ENCODE measurements around the gene C5orf15. TPM values are rescaled to one million over a fixed set of nuclear protein-coding genes. Genes with fewer than 3 reads are reported as not detected.

The C5orf15 gene
- total and polyA plus RNA-seq, 9 of the 15 experiments (the other 6 are each of a cell fraction or from before 2014, with no cell fraction given), result 23.3 to 50.7 (median 35.5) TPM

- Histone ChIP-seq H3K9ac (ENCODE audit: insufficient read depth in 1 of 2, low read depth in 2 of 2, low read length in 2 of 2) (no peak overlapping the region), H3K4me2 (ENCODE audit: insufficient read depth, low read length) (peak overlapping the region; percentile 49), H3K9me1 (ENCODE audit: control insufficient read depth, insufficient read depth, low read length) (peaks cover 3% of the 10 kb centered on the region), H3K27ac (ENCODE audit: extremely low read depth, low read depth, low read length) (no peak overlapping the region), H3K9me3 (replicated peaks; ENCODE audit: control insufficient read depth, insufficient read depth, low read depth, low read length) (no peaks in the 10 kb centered on the region), H3K27me3 (ENCODE audit: control insufficient read depth in 2 of 2, insufficient read depth in 2 of 2, low read length in 2 of 2) (peaks cover 6 to 11% of the 10 kb centered on the region in 2 experiments; a peak in 3 of 5 replicates), H2AFZ (ENCODE audit: low read depth, low read length) (peak overlapping the region; percentile 40; the same call in 1 of the 2 replicates), H3K36me3 (ENCODE audit: control insufficient read depth, insufficient read depth, low read length) (peaks cover 7% of the 10 kb centered on the region; the same call in 2 of the 3 replicates), H4K20me1 (replicated peaks; ENCODE audit: control insufficient read depth, insufficient read depth, low read length) (peaks cover 4% of the 10 kb centered on the region; the same call in 1 of the 2 replicates), H3K4me3 (no peak overlapping the region), H3K4me1 (replicated peaks in 1 of 2; ENCODE audit: control insufficient read depth in 2 of 2, insufficient read depth in 2 of 2, low read length in 2 of 2) (peaks cover 19 to 39% of the 10 kb centered on the region in 2 experiments), H3K79me2 (ENCODE audit: control insufficient read depth, insufficient read depth, low read length) (peaks cover 32% of the 10 kb centered on the region)
- WGBS (ENCODE audit: insufficient coverage, low coverage, missing lambda C conversion rate), result 44% methylated on average over 14 of the region's 14 CpGs
- DNase-seq (ENCODE audit: extremely low read depth in 1 of 4, low spot score in 3 of 4), result peak; percentile 53 to 79 (median 62)
- POLR2A ChIA-PET, result interaction anchor here (0.6 to 1.7 kb wide), 5 partner anchors 10 to 77 kb away, joined by 3 to 6 read pairs (median 4); no protein-coding TSS in a partner anchor
- FAIRE-seq, result no peak
- no TSS peak for BruUV-seq (replicated peaks)
- in situ Hi-C loops (cut with MboI), result no loop called here
- intact Hi-C loops (cut with micrococcal nuclease), result no loop called here
- CTCF ChIA-PET (ENCODE audit: low intra/inter-chr PET ratio), result no interaction called here
- ATAC-seq, result peak; percentile 13; the same call in 1 of the 3 replicates
- no peak for TF ChIP-seq PML (IDR thresholded peaks at IDR 0.05; ENCODE audit: low read length)
- TF ChIP-seq HMBOX1 (IDR thresholded peaks at IDR 0.05), result no peak
- TF ChIP-seq TCF15 (CRISPR knock-in tag; IDR thresholded peaks at IDR 0.05), result no peak
- TF ChIP-seq ZSCAN29 (IDR thresholded peaks at IDR 0.05), result no peak
- no peak for TF ChIP-seq CBX2 (IDR thresholded peaks at IDR 0.05; ENCODE audit: insufficient read depth, low read length, poor library complexity, severe bottlenecking)
- no peak for TF ChIP-seq ELF1 (tag; IDR thresholded peaks at IDR 0.05)
- TF ChIP-seq JUND (IDR thresholded peaks at IDR 0.05; ENCODE audit: borderline replicate concordance, low read depth, low read length), result no peak
- TF ChIP-seq JUND (tag; IDR thresholded peaks at IDR 0.05; ENCODE audit: borderline replicate concordance, low read depth, low read length), result no peak
- peak; percentile 91 for TF ChIP-seq EGR1 (conservative IDR thresholded peaks at IDR 0.05)
- TF ChIP-seq MECOM (CRISPR knock-in tag; IDR thresholded peaks at IDR 0.05), result no peak
- TF ChIP-seq CBX5 (IDR thresholded peaks at IDR 0.05; ENCODE audit: borderline replicate concordance, low read depth), result no peak
- TF ChIP-seq ZNF584 (CRISPR knock-in tag; IDR thresholded peaks at IDR 0.05; ENCODE audit: low read depth), result no peak
- TF ChIP-seq TARDBP (IDR thresholded peaks at IDR 0.05), result no peak
- no peak for TF ChIP-seq CGGBP1 (CRISPR knock-in tag; IDR thresholded peaks at IDR 0.05)
- TF ChIP-seq JUNB (CRISPR knock-in tag; conservative IDR thresholded peaks at IDR 0.05), result no peak
- peak; percentile 27; the same call in 1 of the 2 replicates for TF ChIP-seq VEZF1 (CRISPR knock-in tag; IDR thresholded peaks at IDR 0.05)
- TF ChIP-seq RAD51 (IDR thresholded peaks at IDR 0.05; ENCODE audit: borderline replicate concordance, low read depth), result peak; percentile 37; the same call in 1 of the 2 replicates
- TF ChIP-seq USF2 (CRISPR knock-in tag; IDR thresholded peaks at IDR 0.05), result peak; percentile 85
- peak; percentile 72 for TF ChIP-seq USF1 (CRISPR knock-in tag; IDR thresholded peaks at IDR 0.05)
Measured at GRCh38 chr5:134007581-134008265, 39.3 kb upstream of the C5orf15 start.

Data from K562 (cell line).